A549 treated with Hydrocortisone at 1 μM for 4 hours (cell line): ENCODE measurements around the gene IL17RB. TPM values are rescaled to one million over a fixed set of nuclear protein-coding genes. Genes with fewer than 3 reads are reported as not detected.

Source experiments
- total RNA-seq: library from RNA; stranded (reverse); fragments of 200-300 nt; extraction: Qiagen RNA extraction; gene quantifications from 5 replicates; pipeline ENCODE4 v1.2.3, GENCODE V29; 2022

Gene IL17RB
- 0.68 to 1.1 TPM (median 0.74 TPM) in 5 replicates for total RNA-seq

DNA sequence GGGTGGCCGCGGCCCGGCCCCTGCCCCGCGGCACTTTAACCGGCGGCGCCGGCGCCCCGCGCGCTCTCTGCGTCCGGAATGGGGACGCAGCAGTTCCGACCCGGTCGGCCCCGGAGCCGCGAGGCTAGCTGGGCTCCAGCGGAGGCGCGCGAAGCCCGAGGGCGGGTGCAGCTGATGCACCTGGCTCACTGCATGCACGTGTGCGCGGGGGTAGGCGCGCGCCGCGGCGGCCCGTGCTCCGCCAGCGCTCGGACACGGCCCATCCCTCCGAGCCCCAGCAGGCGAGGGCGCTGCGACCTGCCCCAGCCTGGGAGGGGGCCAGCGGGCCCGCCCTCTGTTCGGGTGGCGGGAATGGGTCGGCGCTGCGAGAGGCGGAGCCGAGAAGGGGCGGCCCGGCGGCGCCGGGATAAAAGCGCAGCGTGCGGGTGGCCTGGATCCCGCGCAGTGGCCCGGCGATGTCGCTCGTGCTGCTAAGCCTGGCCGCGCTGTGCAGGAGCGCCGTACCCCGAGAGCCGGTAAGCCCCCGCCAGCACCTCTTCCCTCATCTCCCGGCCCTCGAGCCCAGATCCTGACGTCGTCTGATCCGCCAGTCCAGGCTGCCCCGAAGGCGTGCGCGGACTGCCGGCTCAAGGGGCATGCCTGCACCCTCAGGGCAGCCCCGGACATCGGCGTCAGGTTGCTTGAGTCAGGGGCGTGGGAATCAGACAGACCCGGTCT lies at the start of gene IL17RB, which contains the start of gene CHDH:
Gene IL17RB, plus strand, starts transcription at position 435 of the 717 bp plus-strand sequence. Its CDS starts 21 bp downstream, at position 456.
Gene CHDH, minus strand, starts transcription at position 286 of the 717 bp plus-strand sequence. CDS start 22,411 bp downstream, outside the sequence.

GRCh38 chr3:53881691-53882593 lies 35.6 kb downstream of the IL17RB start, which contains the start of gene ACTR8:
Gene ACTR8, minus strand, starts transcription at chr3:53882152. Its CDS starts 51 bp downstream, at chr3:53882101.

DNA sequence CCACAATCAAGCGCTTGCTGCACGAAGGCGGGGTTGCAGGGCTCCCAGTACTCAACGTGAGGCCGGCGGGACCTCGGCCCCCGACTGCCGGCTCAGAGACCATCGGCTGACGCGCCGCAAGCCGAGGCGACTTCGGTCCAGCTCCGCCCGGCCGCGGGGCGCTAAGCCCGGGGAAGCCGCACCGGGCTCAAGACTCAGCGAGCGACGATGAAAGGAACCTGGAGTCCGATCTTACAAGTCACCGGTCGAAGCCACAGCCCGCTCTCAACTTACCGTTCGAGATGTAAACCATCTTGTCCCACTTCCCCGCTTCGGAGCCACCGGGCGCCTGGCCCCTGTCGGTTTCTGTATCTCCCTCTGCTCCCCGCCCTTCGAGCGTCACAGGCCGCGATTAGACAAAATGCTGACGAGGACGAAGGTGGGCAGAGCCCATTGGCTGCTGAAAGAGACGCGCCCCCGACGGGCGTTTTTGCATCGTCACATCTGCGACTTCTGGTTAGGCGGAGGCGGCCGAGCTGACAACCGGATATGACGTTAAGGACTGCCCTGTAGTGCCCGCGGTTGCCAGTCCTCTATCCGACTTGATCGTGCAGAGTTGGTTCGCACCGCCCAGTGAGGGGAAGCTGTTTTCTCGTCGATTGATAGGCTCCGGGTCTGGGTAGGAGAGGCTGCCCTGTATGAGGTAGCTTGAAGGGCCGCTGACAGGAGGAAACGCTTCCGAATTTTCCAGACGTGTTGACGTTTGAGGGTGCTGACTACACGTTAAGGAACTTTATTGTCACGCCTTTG lies 45.3 kb downstream of the IL17RB start, which contains the start of gene SELENOK:
Gene SELENOK, minus strand, starts transcription at position 363 of the 789 bp plus-strand sequence.

Other genes with a start within 250 kb of the IL17RB start
- 2.0 to 3.1 TPM (median 2.4 TPM) in 5 replicates for gene CHDH, start 149 bp upstream of the IL17RB start, total RNA-seq
- gene ACTR8, start 35.6 kb downstream of the IL17RB start, total RNA-seq = 11.9 to 18.0 TPM (median 16.6 TPM) in 5 replicates
- 18.9 to 22.8 TPM (median 21.9 TPM) in 5 replicates for gene SELENOK, start 45.3 kb downstream of the IL17RB start, total RNA-seq